NCI-H1092 (cell line): Measurements from ENCODE around the gene EPS15.
"Not testable (repeated sequence)": the region's sequence is repeated elsewhere in the genome, so short reads cannot be mapped to it uniquely, and the experiment has no call there.

Experiments used
- DNase-seq: peaks from one replicate; lab custom pipeline; 2025; lab: John Stamatoyannopoulos, UW

EPS15 gene

GRCh38 chr1:51464828-51465227 is 54.2 kb downstream of the EPS15 start:
- DNase-seq = no peak

- DNase-seq = no peak
Measured at GRCh38 chr1:51463561-51463960, 55.5 kb downstream of the EPS15 start.

GRCh38 chr1:51462289-51462688 is 56.8 kb downstream of the EPS15 start:
- not testable (repeated sequence) for DNase-seq

- no peak for DNase-seq
Measured at GRCh38 chr1:51454554-51454953, 64.5 kb downstream of the EPS15 start.

- DNase-seq = no peak
Measured at GRCh38 chr1:51453010-51453409, 66.1 kb downstream of the EPS15 start.

- not testable (repeated sequence) for DNase-seq
Measured at GRCh38 chr1:51448844-51449454, 70.1 kb downstream of the EPS15 start.

- no peak for DNase-seq
Measured at GRCh38 chr1:51445351-51446090, 73.5 kb downstream of the EPS15 start.

GRCh38 chr1:51444534-51445192 is 74.4 kb downstream of the EPS15 start:
- DNase-seq = no peak

GRCh38 chr1:51444096-51444495 is 75.0 kb downstream of the EPS15 start:
- no peak for DNase-seq

GRCh38 chr1:51443555-51443954 is 75.5 kb downstream of the EPS15 start:
- DNase-seq = no peak

GRCh38 chr1:51442616-51443015 is 76.5 kb downstream of the EPS15 start:
- DNase-seq = no peak

GRCh38 chr1:51442198-51442597 is 76.9 kb downstream of the EPS15 start:
- DNase-seq = no peak

- no peak for DNase-seq
Measured at GRCh38 chr1:51439895-51440294, 79.2 kb downstream of the EPS15 start.

GRCh38 chr1:51439053-51439452 is 80.0 kb downstream of the EPS15 start:
- DNase-seq = no peak

- not testable (repeated sequence) for DNase-seq
Measured at GRCh38 chr1:51437391-51437790, 81.7 kb downstream of the EPS15 start.

- DNase-seq = no peak
Measured at GRCh38 chr1:51435878-51436277, 83.2 kb downstream of the EPS15 start.

- DNase-seq = no peak
Measured at GRCh38 chr1:51433972-51434510, 85.0 kb downstream of the EPS15 start.

- DNase-seq = no peak
Measured at GRCh38 chr1:51433269-51433971, 85.6 kb downstream of the EPS15 start.

GRCh38 chr1:51432146-51432545 is 86.9 kb downstream of the EPS15 start:
- DNase-seq = no peak

- no peak for DNase-seq
Measured at GRCh38 chr1:51427438-51427837, 91.6 kb downstream of the EPS15 start.

- no peak for DNase-seq
Measured at GRCh38 chr1:51425955-51426354, 93.1 kb downstream of the EPS15 start.

- DNase-seq = no peak
Measured at GRCh38 chr1:51425273-51425672, 93.8 kb downstream of the EPS15 start.
